Gastrocnemius medialis (tissue), 4 donors: ENCODE results near the gene CHP1. TPM values are rescaled to one million over a fixed set of nuclear protein-coding genes. Genes with fewer than 3 reads are reported as not detected.
"Not testable (repeated sequence)": the region's sequence is repeated elsewhere in the genome, so short reads cannot be mapped to it uniquely, and the experiment has no call there.

ENCODE experiments used
- ATAC-seq, 2 donors: fragments of 150-250 bp; one replicate each; pipeline ENCODE4 v1.9.1; 2016
- DNase-seq, 2 donors: peaks; one replicate each; pipeline ENCODE4 v3.0.0-alpha.2; 2019
- H3K27ac ChIP-seq, 4 donors: fragments of 200-600 bp; sonication (generic); 1 replicate in 1 of 4; 2 replicates in 3 of 4; pipeline ENCODE4 v1.5.1; 2016 to 2018; ENCODE audit warnings: mild to moderate bottlenecking in 2 of 4, moderate library complexity in 1 of 4
- H3K27me3 ChIP-seq, 3 donors: fragments of 200-600 bp; sonication (generic) in 2 of 3; 1 replicate in 1 of 3; 2 replicates in 2 of 3; pipeline versions ENCODE4 v1.5.1 to v1.6.0; 2016 to 2019; ENCODE audit warnings: mild to moderate bottlenecking in 1 of 3, moderate library complexity in 1 of 3
- H3K36me3 ChIP-seq, 2 donors: fragments of 200-600 bp; sonication (generic) in 1 of 2; one replicate each; pipeline ENCODE4 v1.5.1; 2017 to 2018
- H3K4me1 ChIP-seq, 2 donors: fragments of 200-600 bp; sonication (generic) in 1 of 2; one replicate each; pipeline ENCODE4 v1.5.1; 2016 to 2017; ENCODE audit warnings: mild to moderate bottlenecking in 2 of 2
- H3K4me3 ChIP-seq, 4 donors: fragments of 200-600 bp; sonication (generic) in 3 of 4; 1 replicate in 1 of 4; 2 replicates in 3 of 4; pipeline ENCODE4 v1.5.1; 2016 to 2019; ENCODE audit warnings: mild to moderate bottlenecking in 2 of 4
- H3K9me3 ChIP-seq, 3 donors: fragments of 200-600 bp; sonication (generic) in 2 of 3; 1 replicate in 1 of 3; 2 replicates in 2 of 3; pipeline ENCODE4 v1.5.1; 2016 to 2019
- CTCF ChIP-seq, 5 experiments: fragments of 450-650 bp in 3 of 5; fragments of 200-600 bp in 2 of 5; sonication (generic) in 2 of 5; IDR thresholded peaks in 4 of 5; conservative IDR thresholded peaks in 1 of 5; 1 replicate in 4 of 5; 2 replicates in 1 of 5; pipeline ENCODE4 v1.5.1; 2016 to 2019; ENCODE audit warnings: antibody characterized with exemption in 5 of 5, mild to moderate bottlenecking in 3 of 5, moderate library complexity in 3 of 5
- POLR2A ChIP-seq, 2 donors: fragments of 450-650 bp; IDR thresholded peaks; one replicate each; pipeline ENCODE4 v1.6.1; 2017; ENCODE audit warnings: antibody characterized with exemption in 2 of 2, mild to moderate bottlenecking in 2 of 2, moderate library complexity in 2 of 2
- in situ Hi-C, 4 donors: fragments of 200-750 bp; cut with MboI; loops; one replicate each; pipeline versions ENCODE4 v1.15.0 to v1.8.0; 2017; ENCODE audit warnings: low sequenced_read_pairs in 4 of 4
- intact Hi-C: fragments of 100-400 bp; cut with DNase I; formaldehyde crosslinking; loops from one replicate; pipeline ENCODE4 v1.15.1; 2023; ENCODE audit warnings: low total_unique reads
- total RNA-seq, 4 donors: library from RNA; depleted of rRNA; stranded (reverse); fragments of >200 nt; gene quantifications; one replicate each; pipeline versions ENCODE4 v1.1.0 to v1.2.3, GENCODE V29; 2016

The CHP1 gene
- total RNA-seq, 4 donors from 2014 or later: 208 to 293 (median 266) TPM

DNA sequence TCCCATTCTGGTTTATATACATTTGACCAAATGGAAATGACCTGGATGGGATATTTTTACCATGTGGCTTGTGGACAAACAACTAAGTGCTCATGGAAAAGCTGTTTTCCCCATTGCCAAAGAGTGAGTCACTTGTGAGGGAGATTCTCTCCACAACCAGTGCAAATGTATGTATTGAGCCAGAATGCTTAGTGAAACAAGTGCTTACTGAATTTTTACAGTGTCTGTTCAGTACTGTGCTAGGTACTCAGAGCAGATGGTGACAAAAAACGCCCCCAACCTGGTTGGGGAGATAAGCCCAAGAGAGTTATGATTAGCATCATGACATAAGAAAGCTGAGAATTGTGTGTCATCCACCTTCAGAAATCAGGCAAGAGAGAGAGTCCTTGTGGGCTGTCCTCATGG, 2.3 kb downstream of the CHP1 start:
- intact Hi-C loops (loop anchor here (2.0 to 5.0 kb wide), 4 partner anchors 114 to 541 kb away; partner anchors contain the start of genes MAPKBP1 and RTF1), in situ Hi-C loops (no loop called here)
- Histone ChIP-seq H3K27ac (peak overlapping the region; percentile 91 to 97 (median 94)), H3K4me1 (peaks cover 31 to 35% of the 10 kb centered on the region in 2 donors), H3K27me3 (no peaks in the 10 kb centered on the region), H3K36me3 (no peaks in the 10 kb centered on the region), H3K4me3 (peak overlapping the region in 1 of 4 donors; percentile 89), H3K9me3 (no peaks in the 10 kb centered on the region)
- TF ChIP-seq POLR2A (IDR thresholded peaks at IDR 0.05): no peak
- no peak for TF ChIP-seq CTCF (IDR thresholded peaks at IDR 0.05 in 4 of 5, conservative IDR thresholded peaks at IDR 0.05 in 1 of 5)
- DNase-seq: no peak
- peak; percentile 34 to 36 for ATAC-seq

GRCh38 chr15:41235228-41235627, 4.2 kb downstream of the CHP1 start:
- H3K4me3 ChIP-seq, in situ Hi-C loops, H3K27ac ChIP-seq, H3K36me3 ChIP-seq, H3K27me3 ChIP-seq, DNase-seq, intact Hi-C loops, ATAC-seq, H3K9me3 ChIP-seq: not testable (repeated sequence)
- peaks cover 30 to 35% of the 10 kb centered on the region in 2 donors for H3K4me1 ChIP-seq

GRCh38 chr15:41235929-41236328, 4.9 kb downstream of the CHP1 start:
- H3K36me3 ChIP-seq: no peaks in the 10 kb centered on the region
- H3K27me3 ChIP-seq: no peaks in the 10 kb centered on the region
- ATAC-seq: no peak
- H3K9me3 ChIP-seq: no peaks in the 10 kb centered on the region
- H3K4me3 ChIP-seq: no peak overlapping the region
- TF ChIP-seq POLR2A (IDR thresholded peaks at IDR 0.05) (no peak), CTCF (IDR thresholded peaks at IDR 0.05 in 4 of 5, conservative IDR thresholded peaks at IDR 0.05 in 1 of 5) (no peak)
- no peak overlapping the region for H3K27ac ChIP-seq
- DNase-seq: no peak
- intact Hi-C loops: no loop called here
- H3K4me1 ChIP-seq: peaks cover 27 to 29% of the 10 kb centered on the region in 2 donors
- in situ Hi-C loops: no loop called here

DNA sequence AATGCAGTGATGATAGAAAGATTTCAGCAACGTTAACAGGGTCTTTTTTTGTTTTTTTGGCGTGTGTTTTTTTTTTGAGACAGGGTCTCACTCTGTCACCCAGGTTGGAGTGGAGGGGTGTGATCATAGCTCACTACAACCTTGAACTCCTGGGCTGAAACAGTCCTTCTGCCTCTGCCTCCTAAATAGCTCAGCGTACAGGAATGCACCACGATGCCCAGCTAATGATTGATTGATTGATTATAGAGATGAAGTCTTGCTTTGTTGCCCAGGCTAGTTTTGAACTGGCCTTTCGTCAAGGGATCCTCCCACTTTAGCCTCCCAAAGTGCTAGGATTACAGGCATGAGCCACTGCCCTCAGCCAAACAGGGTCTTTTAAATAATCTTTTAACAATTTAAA, 7.0 kb downstream of the CHP1 start:
- H3K36me3 ChIP-seq: no peaks in the 10 kb centered on the region
- in situ Hi-C loops (no loop called here), intact Hi-C loops (no loop called here)
- no peak overlapping the region for H3K27ac ChIP-seq
- TF ChIP-seq CTCF (IDR thresholded peaks at IDR 0.05 in 4 of 5, conservative IDR thresholded peaks at IDR 0.05 in 1 of 5) (no peak), POLR2A (IDR thresholded peaks at IDR 0.05) (no peak)
- H3K9me3 ChIP-seq: no peaks in the 10 kb centered on the region
- no peak overlapping the region for H3K4me3 ChIP-seq
- no peaks in the 10 kb centered on the region for H3K27me3 ChIP-seq
- no peak for DNase-seq
- ATAC-seq: no peak
- peaks cover 22 to 23% of the 10 kb centered on the region in 2 donors for H3K4me1 ChIP-seq

DNA sequence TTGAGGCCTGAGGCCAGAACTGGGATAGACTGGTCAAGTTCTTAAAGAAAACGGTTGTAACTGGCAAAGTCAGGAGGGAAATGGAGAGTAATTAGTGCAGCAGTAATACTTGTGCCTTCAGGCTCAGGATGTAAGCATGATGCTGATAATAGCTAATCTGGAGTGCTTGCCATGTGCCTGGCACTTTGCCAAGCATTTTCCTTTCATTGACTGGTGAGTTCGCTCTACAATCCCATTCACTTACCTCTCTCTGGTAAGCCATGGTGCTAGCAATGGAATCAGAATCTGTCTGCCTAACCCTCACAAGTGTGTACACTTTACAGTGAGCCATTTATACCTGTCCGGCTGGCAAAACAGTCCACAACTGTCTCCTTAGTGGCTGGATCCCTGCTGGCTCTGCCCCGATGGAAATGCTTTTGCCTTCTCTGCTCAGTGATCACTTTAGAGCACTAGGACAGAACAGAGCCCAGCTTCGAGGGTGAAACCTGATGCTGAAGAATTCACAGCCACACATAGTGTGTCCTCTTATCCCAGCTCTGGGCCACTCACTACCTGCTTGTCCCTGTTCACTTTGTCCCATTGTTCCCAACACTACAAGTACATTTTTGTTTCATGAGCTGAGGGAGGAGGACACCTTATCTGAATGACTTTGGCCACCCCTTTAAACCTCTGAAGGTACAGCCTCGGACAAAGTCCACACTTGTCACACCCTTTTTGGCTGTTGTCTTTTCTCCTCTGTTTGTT, 10.3 kb downstream of the CHP1 start:
- DNase-seq (no peak), ATAC-seq (peak; percentile 21 to 41)
- Histone ChIP-seq H3K27ac (peak overlapping the region in 3 of 4 donors; percentile 25 to 56 (median 32)), H3K9me3 (no peaks in the 10 kb centered on the region), H3K4me3 (no peak overlapping the region), H3K4me1 (peaks cover 5 to 12% of the 10 kb centered on the region in 2 donors), H3K36me3 (peaks cover 0 to 29% of the 10 kb centered on the region in 2 donors), H3K27me3 (no peaks in the 10 kb centered on the region)
- TF ChIP-seq CTCF (IDR thresholded peaks at IDR 0.05 in 4 of 5, conservative IDR thresholded peaks at IDR 0.05 in 1 of 5) (no peak), POLR2A (IDR thresholded peaks at IDR 0.05) (no peak)
- in situ Hi-C loops: no loop called here
- intact Hi-C loops: no loop called here

GRCh38 chr15:41250745-41251144, 19.7 kb downstream of the CHP1 start:
- intact Hi-C loops, in situ Hi-C loops, DNase-seq, H3K4me3 ChIP-seq, H3K4me1 ChIP-seq, H3K9me3 ChIP-seq, H3K27ac ChIP-seq, H3K27me3 ChIP-seq, ATAC-seq: not testable (repeated sequence)
- peaks cover 5 to 30% of the 10 kb centered on the region in 2 donors for H3K36me3 ChIP-seq
